SHP77 treated with DMSO at 0.1 percent for 48 hours (cell line): ENCODE measurements around the gene NR4A3.
A peak's percentile ranks its signal among the peaks of the same experiment; 100 is the strongest.

Source experiments
- DNase-seq: peaks from one replicate; lab custom pipeline; 2025; lab: John Stamatoyannopoulos, UW

Gene NR4A3

DNA sequence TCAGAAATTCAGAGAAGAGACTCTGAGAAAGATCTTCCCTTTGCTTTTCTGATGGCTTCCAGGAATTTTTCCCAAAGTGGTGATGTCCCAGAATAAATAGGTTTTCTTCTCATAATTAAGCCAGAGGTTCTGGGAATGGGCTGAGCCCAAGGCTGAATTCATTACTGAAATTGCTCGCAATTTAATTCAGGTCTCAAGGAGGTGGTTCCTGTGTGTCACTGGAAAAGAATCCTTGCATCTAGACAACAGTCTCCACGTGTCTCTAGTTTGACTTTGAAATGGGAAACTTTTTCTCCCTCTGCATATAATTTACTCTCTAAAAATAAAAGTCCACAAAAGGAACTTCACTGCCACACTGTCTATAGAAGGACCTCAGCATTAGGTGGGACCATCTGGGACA, 57.0 kb downstream of the NR4A3 start:
- no peak for DNase-seq

DNA sequence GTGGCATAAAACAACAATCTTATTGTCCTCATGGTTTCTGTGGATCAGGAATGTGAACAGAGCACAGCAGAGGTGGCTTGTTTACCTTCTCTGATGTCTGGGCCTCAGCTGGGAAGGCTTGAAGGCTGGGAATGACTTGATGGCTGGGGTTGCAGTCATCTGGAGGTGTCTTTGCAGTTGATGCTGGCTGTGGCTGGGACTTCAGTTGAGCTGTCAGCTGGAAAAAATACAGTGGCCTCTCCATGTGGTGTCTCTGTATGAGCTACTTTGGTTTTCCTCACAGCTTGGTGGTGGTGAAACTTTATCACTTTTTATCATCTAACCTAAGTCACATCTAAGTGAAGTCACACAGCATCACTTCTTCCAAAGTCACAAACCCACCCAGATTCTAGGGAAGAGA, 60.1 kb downstream of the NR4A3 start:
- DNase-seq, result no peak

DNA sequence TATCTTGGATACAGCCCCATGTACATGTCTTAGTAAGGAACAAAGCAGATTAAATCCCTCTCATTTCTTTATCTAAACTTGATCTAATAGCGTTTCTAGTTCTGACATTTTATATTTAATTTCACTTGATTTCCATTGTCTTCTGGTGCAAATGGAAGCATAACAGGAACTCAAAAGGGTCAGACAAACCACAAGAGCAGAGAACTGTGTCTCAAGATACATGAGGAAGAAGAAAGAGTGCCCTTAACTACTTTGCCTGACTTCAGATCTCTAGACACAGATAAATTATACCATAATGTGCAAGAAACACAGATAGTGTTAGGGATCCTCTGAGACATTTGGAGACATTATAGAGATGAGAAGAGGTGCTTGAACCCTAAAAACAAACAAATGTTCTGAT, 64.1 kb downstream of the NR4A3 start:
- no peak for DNase-seq

DNA sequence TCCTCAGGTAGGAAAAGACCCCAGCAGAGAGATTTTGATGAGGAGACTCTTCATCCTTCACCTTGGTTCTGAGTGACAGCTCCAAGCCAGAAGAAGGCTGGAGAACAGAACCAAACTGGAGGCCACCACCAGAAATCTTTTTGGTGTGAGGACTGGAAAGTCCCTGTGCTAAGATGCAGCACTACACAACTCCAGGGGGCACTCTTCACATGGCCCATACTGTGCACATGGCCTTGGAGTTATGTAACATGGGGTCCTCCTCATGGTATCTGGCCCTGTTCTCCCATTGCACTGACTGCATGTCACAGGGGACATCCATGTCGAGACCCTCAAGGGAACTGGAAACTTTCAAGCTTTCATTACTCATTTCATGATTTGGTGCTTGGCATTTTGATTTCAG, 67.4 kb downstream of the NR4A3 start:
- DNase-seq, result no peak

DNA sequence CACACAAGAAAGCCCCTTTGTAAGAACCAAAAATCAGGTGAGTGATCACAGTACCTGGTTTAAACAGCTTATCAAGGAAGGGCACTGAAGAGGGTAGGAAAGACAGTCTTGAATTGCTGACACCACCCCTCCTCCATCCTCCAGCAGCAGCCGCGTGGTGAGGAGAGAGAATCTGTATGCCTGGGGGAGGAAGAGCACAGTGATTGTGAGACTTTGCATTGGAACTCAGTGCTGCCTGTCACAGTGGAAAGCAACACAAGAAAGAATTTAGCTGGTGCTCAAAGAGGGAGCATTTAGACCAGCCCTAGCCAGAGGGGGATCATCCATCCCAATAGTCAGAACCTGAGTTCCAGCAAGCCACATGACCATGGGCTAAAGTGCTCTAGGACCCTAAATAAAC, 73.1 kb downstream of the NR4A3 start:
- no peak for DNase-seq

DNA sequence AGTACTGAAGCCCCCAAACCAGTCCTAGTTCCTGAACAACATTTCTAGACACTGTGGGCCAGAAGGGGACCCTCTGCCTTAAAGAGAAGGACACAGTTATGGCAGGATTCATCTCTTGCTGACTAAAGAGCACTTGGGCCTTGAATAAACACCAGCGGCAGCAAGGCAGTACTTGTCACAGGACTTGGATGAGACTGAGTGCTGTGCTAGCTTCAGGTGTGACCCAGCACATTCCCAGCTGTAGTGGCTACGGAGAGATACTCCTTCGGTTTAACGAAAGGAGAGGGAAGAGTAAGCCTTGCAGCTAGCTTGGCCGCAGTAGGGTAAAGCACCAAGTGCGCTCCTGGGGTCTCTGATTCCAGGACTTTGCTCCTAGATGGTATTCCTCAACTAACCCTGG, 73.8 kb downstream of the NR4A3 start:
- DNase-seq, result no peak

DNA sequence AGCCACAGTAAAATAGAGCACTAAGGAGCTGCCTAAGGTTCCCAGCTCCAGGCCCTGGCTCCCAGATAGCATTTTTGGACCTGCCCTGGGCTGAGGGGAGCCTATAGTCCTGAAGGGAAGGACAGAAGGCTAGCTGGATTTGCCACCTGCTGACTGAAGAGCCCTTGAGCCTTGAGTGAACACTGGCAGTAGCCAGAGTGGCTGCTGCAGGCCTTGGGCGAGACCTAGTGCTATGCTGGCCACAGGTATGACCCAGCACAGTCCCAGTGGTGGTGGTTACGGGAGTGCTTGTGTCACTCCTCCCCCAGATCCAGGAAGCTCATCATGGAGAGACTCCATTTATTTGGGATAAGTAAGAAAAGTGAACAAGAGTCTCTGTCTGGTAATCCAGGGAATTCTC, 74.4 kb downstream of the NR4A3 start:
- no peak for DNase-seq

DNA sequence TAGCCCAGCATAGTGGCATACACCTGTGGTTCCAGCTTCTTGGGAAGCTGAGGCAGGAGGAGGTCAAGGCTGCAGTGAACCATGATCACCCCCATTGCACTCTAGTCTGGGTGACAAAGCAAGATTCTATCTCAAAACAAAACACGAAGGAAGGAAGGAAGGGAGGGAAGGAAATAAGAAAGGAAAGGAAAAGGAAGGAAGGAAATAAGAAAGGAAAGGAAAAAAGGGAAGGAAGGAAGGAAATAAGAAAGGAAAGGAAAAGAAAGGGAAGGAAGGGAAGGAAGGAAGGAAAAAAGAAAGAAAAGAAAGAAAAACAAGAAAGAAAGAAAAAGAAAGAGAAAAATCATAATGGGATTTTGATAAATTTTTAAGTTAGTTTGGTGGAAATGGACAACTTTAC, 81.7 kb downstream of the NR4A3 start:
- DNase-seq, result no peak

DNA sequence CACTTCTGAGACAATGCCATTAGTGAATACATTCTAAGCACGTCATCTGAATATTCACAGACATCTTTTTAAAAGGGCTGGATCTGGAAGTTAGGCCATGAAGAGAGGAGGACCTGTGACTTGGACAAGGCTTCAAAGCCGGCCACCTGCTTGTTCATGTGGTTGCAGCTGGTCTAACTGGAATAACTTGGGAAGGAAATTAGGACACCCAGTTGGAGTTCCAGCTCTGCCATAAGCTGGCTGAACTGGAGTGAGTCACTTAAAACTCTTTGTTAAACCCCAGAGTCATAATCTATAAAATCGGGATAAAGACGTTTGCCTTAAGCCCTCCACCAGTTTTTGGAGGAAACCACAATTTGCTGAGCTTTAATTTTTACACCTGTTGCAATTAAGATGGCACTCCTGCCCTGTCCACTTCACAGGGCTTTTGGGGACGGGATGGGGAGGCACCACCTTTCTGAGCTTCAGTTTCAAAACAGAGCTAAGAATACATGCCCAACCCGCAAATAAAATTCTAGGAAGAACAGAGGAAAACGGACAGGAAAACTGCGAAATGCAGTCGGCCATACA, 84.2 kb downstream of the NR4A3 start:
- no peak for DNase-seq

DNA sequence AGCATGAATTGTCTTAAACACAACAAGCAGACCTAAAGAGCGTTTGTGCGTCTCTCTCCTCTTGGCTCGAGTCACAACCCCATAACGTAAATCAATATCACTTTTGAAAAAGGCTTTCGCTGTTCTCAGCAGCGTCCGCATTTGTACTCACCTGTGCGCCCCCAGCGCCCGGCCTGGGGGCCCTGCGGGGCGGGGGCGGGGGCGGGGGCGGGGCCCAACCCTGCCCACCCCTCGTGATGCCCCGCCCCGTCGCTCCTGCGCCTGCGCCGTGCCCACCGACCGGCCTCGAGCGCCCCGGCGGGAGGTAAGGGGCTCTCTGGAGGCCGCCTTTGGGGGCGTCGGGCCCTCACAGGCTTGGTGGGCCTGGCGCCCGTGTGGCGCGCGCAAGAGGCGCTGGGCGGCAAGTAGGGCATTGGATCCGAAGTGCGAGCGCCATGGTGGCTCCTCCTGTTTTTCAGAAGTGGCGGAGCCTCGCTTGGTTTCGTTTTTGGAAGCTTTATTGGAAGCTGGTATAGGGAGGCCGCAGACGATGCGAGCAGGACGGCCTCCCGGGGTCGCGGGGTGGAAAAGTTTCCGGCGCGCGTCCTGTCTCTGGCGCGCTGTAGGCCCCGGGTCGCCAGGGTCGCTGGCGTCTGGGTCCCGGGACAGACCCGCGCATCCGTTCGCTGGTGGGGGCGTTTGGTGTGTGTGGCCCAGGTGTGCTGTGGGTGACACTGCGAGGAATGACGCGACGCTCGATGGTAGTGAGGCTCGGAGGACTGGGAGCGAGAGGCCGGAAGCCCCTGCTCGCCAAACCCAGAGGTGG, 84.9 kb downstream of the NR4A3 start, which contains the start of gene STX17:
STX17 (plus strand) TSS at position 252 of the 805 bp plus-strand sequence. CDS start 8,586 bp downstream, outside the sequence.
- DNase-seq, result peak; percentile 28

DNA sequence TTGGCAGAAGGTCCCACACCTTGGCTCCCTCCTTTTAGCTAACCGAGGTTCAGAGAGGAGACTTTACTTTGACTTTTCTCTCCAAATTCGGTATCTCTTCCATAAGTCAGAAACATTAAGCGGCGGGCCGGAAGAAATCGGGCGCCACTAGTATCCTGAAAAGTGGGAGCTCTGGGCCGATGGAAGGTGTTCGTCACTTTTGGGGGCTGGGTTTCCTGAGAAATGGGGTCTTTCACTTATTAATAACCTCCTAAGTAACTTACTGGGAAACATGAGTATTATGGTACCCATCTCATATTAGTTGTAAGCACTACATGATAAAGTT, 85.5 kb downstream of the NR4A3 start:
- DNase-seq, result no peak

DNA sequence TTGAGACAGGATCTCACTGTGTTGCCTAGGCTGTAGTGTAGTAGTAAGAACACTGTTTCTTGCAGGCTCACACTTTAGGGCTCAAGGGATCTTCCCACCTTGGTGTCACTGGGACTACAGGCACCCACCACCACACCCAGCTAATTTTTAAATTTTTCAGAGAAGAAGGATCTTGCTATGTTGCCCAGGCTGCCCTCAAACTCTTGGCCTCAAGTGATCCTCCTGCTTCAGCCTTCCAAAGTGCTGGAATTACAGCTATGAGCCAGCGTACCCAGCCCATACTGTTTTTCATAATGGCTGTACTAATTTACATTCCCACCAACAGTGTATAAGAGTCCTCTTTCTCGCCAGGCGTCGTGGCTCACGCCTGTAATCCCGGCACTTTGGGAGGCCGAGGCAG, 89.9 kb downstream of the NR4A3 start:
- DNase-seq, result no peak
